ENCODE measurements around the gene FKBP9.
"Not testable (repeated sequence)": the region's sequence is repeated elsewhere in the genome, so short reads cannot be mapped to it uniquely, and the experiment has no call there.

GRCh38 chr7:32991068-32991585 is 33.9 kb downstream of the FKBP9 start:
- not testable (repeated sequence) for TF ChIP-seq CTCF (IDR thresholded peaks at IDR 0.05; ENCODE audit: insufficient read depth, low read depth, low read length); EZH2 (IDR thresholded peaks at IDR 0.05; ENCODE audit: insufficient read depth, low read length)

Data from astrocyte (in vitro differentiated cells and primary cell).